ENCODE data around the gene EEF1AKMT4. TPM values are rescaled to one million over a fixed set of nuclear protein-coding genes. Genes with fewer than 3 reads are reported as not detected.
A peak's percentile ranks its signal among the peaks of the same experiment; 100 is the strongest.

Gene EEF1AKMT4
- total RNA-seq = 1.6 TPM
- long read RNA-seq, transcript EEF1AKMT4-201 (3 exons, 1,823 nt) = major isoform, 7 of 7 reads
- long read RNA-seq, partial matches to known transcripts = 0 of 7 reads
- long read RNA-seq, other reads (novel, unspliced or antisense) = 0 of 7 reads

GRCh38 chr3:184249412-184250166, at the start of gene EEF1AKMT4:
EEF1AKMT4 (plus strand) TSS chr3:184249672; CDS start chr3:184249695, 23 bp downstream.
- DNase-seq = peak; percentile 97
- ATAC-seq = peak; percentile 99
- intact Hi-C loops (cut with micrococcal nuclease) = no loop called here

DNA sequence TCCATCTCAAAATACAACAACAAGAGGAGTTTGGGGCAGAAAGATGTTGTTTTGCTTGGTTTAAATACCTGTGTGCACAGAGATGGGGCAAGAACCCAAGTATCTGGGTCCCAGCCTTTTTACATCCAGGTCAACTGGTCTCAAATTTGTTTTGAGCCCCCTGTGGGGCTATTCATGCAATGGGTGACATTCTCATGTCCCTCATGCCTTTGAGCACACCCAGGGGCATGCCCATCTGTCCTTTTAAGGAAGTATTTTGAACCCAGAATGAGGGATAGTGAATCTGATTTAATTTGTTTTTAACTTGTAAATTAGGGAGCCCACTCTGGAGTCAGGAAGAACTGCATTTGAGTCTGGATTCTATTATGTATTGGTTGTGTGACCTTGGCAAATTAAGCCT, 48.6 kb upstream of the EEF1AKMT4 start:
- no peak for DNase-seq
- intact Hi-C loops (cut with micrococcal nuclease) = no loop called here
- no peak for ATAC-seq

DNA sequence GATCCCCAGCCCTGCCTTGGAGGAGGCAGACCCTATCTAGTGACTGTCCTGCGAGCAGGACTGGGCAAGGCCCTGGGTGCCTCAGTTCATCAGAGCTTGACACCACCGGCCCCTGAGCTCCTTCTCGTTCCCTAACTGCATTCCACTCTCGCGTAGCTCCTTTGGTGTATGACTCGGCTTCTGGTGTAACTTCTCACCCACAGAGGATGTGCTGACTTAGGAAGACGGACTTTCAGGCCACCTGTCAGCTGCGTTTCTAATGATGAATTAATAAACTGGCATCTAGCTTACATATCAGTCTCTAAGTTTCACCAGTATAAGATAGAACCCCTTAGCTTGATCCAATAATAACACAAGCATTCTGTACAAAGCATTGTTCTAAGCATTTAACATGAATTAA, 45.9 kb upstream of the EEF1AKMT4 start:
- no peak for DNase-seq
- intact Hi-C loops (cut with micrococcal nuclease) = no loop called here

GRCh38 chr3:184209146-184209923, 40.1 kb upstream of the EEF1AKMT4 start:
- no peak for DNase-seq
- peak; percentile 41 for ATAC-seq
- intact Hi-C loops (cut with micrococcal nuclease) = no loop called here

More for the DNA sequence above, 45.9 kb upstream of the EEF1AKMT4 start:
- no peak for ATAC-seq

- intact Hi-C loops (cut with micrococcal nuclease) = no loop called here
- DNase-seq (no peak), ATAC-seq (no peak)
Observed at GRCh38 chr3:184211297-184211696, 38.2 kb upstream of the EEF1AKMT4 start.

- DNase-seq (no peak), ATAC-seq (no peak)
- intact Hi-C loops (cut with micrococcal nuclease) = no loop called here
Observed at GRCh38 chr3:184211718-184212117, 37.8 kb upstream of the EEF1AKMT4 start.

DNA sequence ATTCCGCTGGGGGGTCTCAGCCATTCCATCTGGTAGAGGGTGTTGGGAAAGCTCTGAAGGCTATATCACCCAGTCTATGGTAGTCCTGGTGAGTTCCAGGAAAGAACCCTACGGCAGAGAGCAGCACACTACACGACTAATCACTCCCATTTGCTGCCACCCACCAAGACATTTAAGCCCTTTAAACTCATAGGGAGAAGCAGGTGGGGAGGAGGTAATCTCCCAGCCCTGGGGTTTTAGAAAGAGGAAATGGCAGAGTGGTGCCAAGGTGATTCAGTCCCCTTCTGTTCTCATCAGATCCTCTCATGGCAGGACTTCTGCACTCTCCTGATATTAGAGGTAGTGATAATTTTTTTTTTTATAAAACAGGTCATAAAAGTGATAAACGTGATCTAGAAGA, 30.7 kb upstream of the EEF1AKMT4 start:
- DNase-seq (no peak), ATAC-seq (no peak)
- intact Hi-C loops (cut with micrococcal nuclease) = no loop called here

DNA sequence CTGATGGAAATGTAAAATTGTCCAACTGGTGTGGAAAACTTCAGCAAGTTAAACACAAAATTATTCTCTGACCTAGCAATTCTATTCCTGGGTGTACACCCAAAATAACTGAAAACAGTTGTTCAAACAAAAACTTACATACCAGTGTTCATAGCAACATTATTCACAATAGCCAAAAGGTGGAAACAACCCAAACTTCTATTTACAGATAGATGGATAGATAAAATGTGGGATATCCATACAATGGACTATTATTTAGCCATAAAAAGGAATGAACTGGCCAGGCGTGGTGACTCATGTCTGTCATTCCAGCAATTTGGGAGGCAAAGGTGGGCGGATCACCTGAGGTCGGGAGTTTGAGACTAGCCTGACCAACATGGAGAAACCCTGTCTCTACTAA, 27.0 kb upstream of the EEF1AKMT4 start:
- ATAC-seq (no peak), DNase-seq (no peak)
- intact Hi-C loops (cut with micrococcal nuclease) = no loop called here

- DNase-seq (no peak), ATAC-seq (no peak)
- intact Hi-C loops (cut with micrococcal nuclease) = no loop called here
Observed at GRCh38 chr3:184223946-184224345, 25.5 kb upstream of the EEF1AKMT4 start.

- peak; percentile 30 for ATAC-seq
Observed at GRCh38 chr3:184227481-184227935, 22.0 kb upstream of the EEF1AKMT4 start.

GRCh38 chr3:184228376-184229137, 20.9 kb upstream of the EEF1AKMT4 start:
- ATAC-seq = no peak
- DNase-seq = no peak
- intact Hi-C loops (cut with micrococcal nuclease) = no loop called here

More at GRCh38 chr3:184227481-184227935, 22.0 kb upstream of the EEF1AKMT4 start:
- DNase-seq = no peak
- intact Hi-C loops (cut with micrococcal nuclease) = no loop called here

GRCh38 chr3:184229394-184230080, 19.9 kb upstream of the EEF1AKMT4 start, which contains the start of gene VWA5B2:
VWA5B2 (plus strand) TSS chr3:184229585; CDS start chr3:184230529, 944 bp downstream.
- intact Hi-C loops (cut with micrococcal nuclease) = no loop called here
- peak; percentile 77 for DNase-seq
- peak; percentile 96 for ATAC-seq

- no peak for ATAC-seq
- intact Hi-C loops (cut with micrococcal nuclease) = no loop called here
- DNase-seq = no peak
Observed at GRCh38 chr3:184230081-184230602, 19.3 kb upstream of the EEF1AKMT4 start.

DNA sequence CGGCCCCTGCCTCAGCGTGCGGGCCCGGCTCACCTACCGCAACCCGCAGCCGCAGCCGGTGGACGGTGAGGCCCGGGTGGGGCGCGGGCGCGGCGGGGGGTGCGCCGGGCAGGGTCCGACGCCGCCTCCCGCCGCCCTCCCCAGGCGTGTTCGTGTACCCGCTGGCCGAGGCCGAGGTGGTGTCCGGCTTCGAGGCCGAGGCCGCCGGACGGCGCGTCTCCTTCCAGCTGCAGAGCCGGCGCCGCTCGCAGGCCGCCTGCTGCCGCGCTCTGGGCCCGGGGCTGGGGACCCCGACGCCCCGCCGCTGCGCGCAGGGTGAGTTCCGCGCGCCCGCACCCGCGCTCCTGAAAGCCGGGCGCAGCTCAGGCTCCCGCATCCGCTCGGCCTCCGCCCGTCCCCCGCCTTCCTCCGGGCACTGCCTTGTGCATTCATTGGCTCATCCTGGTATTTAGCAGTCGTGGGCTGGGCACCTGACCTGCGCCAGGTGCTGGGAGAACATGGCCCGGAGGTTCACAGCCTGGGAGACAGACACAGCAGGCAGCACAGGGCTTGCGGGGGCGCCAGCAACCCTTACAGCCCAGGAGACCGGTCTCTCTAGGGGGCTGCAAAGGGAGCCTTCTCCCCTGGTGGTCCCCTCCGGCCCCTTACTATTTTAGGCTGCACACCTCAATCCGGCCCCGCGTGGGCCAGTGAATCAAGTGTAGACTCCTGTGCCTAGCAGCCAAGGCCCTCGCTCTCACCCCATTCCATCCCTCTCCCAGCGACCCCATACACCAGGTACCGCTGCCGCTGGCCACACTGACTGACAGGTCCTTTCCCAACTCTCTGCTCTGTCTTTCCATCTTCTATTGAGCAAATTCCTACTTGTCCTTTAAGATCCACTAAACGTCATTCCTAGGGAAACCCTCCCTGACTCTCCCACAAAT, 18.6 kb upstream of the EEF1AKMT4 start:
- ATAC-seq (no peak), DNase-seq (no peak)
- intact Hi-C loops (cut with micrococcal nuclease) = no loop called here

DNA sequence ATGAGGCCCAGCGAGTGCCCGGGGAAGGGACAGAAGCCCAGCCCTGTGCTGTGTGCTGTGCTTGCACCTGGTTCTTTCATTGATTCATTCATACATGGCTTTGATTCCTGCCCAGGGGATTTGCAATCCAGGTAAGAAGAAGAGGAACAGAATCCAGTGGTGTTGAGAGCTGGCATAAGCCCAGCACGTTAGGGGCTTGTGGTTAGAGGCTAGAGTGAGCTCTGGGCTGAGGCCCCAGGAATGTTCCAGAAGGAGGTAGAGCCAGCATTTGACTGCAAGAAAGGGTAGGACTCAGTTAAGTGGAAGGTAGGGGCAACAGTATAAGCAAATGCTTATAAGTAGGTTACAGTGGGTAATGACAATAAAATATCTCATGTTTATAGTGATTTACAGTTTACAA, 17.8 kb upstream of the EEF1AKMT4 start:
- ATAC-seq = no peak
- intact Hi-C loops (cut with micrococcal nuclease) = no loop called here

DNA sequence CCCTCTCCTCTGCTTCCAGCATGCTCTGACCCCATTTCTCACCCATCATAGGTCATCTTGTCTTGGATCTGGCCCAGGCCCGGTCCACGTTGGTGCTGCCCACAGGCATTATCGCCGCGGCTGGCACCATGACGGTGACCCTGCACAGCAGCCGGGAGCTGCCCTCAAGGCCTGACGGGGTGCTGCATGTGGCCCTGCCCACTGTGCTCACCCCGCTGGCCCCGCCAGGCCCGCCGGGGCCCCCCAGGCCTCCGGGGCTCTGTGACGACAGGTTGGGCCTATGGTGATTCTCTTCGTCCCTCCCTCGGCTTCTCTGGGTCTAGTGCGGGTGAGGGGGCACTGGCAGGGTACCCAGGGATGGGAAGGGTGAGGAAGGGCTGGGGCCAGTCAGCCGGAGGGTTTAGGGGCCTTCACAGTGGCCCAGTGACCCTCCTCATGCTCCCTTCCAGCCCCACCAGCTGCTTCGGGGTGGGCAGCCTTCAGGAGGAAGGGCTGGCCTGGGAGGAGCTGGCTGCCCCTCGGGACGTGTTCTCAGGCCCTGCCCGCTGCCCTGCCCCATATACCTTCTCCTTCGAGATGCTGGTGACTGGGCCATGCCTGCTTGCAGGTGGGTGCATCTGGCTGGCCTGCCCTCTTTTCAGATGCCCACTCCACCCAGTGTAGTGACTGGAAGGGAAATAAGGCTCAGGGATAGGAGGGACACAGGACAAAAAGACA, 16.2 kb upstream of the EEF1AKMT4 start:
- ATAC-seq (no peak), DNase-seq (no peak)
- intact Hi-C loops (cut with micrococcal nuclease) = no loop called here

More for the DNA sequence above, 17.8 kb upstream of the EEF1AKMT4 start:
- no peak for DNase-seq

GRCh38 chr3:184234224-184234623, 15.2 kb upstream of the EEF1AKMT4 start:
- DNase-seq (peak; percentile 44), ATAC-seq (no peak)
- intact Hi-C loops (cut with micrococcal nuclease) = no loop called here
